A673 (cell line): ENCODE data around the gene TPSD1.

Source experiments
- EZH2 ChIP-seq: fragments of 200-600 bp; sonication (generic); IDR thresholded peaks from 2 replicates; pipeline ENCODE4 v1.6.1; 2017; ENCODE audit warnings: borderline replicate concordance, low read depth, mild to moderate bottlenecking, mixed read lengths, antibody characterized with exemption, low read length; ENCODE audit not compliant: poor library complexity, severe bottlenecking
- TF ChIP-seq, protein P1 (sequence below): fragments of 300-800, 200-600 bp; sonication (generic); conservative IDR thresholded peaks from 2 replicates; pipeline ENCODE4 v1.5.1; 2017; ENCODE audit warnings: low read depth, mild to moderate bottlenecking, antibody characterized with exemption, low read length, moderate library complexity, mixed read lengths

- no peak for TF ChIP-seq EZH2
- TF ChIP-seq, protein P1, sequence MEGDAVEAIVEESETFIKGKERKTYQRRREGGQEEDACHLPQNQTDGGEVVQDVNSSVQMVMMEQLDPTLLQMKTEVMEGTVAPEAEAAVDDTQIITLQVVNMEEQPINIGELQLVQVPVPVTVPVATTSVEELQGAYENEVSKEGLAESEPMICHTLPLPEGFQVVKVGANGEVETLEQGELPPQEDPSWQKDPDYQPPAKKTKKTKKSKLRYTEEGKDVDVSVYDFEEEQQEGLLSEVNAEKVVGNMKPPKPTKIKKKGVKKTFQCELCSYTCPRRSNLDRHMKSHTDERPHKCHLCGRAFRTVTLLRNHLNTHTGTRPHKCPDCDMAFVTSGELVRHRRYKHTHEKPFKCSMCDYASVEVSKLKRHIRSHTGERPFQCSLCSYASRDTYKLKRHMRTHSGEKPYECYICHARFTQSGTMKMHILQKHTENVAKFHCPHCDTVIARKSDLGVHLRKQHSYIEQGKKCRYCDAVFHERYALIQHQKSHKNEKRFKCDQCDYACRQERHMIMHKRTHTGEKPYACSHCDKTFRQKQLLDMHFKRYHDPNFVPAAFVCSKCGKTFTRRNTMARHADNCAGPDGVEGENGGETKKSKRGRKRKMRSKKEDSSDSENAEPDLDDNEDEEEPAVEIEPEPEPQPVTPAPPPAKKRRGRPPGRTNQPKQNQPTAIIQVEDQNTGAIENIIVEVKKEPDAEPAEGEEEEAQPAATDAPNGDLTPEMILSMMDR: no peak
Observed at GRCh38 chr16:1213796-1214372, 42.0 kb upstream of the TPSD1 start.
